Ascending aorta (tissue), 2 donors: ENCODE measurements around the gene RYR1. TPM values are rescaled to one million over a fixed set of nuclear protein-coding genes. Genes with fewer than 3 reads are reported as not detected.

Source experiments
- DNase-seq, 2 donors: peaks; one replicate each; pipeline ENCODE4 v3.0.0-alpha.2; 2019; ENCODE audit warnings: low spot score in 2 of 2
- H3K27ac ChIP-seq, 2 donors: fragments of 200-600 bp; sonication (generic); one replicate each; pipeline ENCODE4 v1.5.1; 2016 to 2017; ENCODE audit warnings: mild to moderate bottlenecking in 1 of 2
- H3K27me3 ChIP-seq: fragments of 200-600 bp; sonication (generic); one replicate; pipeline ENCODE4 v1.5.1; 2017
- H3K36me3 ChIP-seq, 2 donors: fragments of 200-600 bp; sonication (generic); one replicate each; pipeline ENCODE4 v1.5.1; 2016
- H3K4me1 ChIP-seq, 2 donors: fragments of 200-600 bp; sonication (generic); one replicate each; pipeline ENCODE4 v1.5.1; 2016 to 2017; ENCODE audit warnings: mild to moderate bottlenecking in 1 of 2
- H3K4me3 ChIP-seq, 2 donors: fragments of 200-600 bp; sonication (generic); one replicate each; pipeline ENCODE4 v1.5.1; 2016 to 2017; ENCODE audit warnings: mild to moderate bottlenecking in 1 of 2
- H3K9me3 ChIP-seq, 2 donors: fragments of 200-600 bp; sonication (generic); one replicate each; pipeline ENCODE4 v1.5.1; 2016
- intact Hi-C: fragments of 100-400 bp; cut with DNase I; formaldehyde crosslinking; loops from one replicate; pipeline ENCODE4 v1.15.1; 2023
- total RNA-seq: library from RNA; depleted of rRNA; stranded (reverse); fragments of >200 nt; gene quantifications from one replicate; pipeline ENCODE4 v1.1.0, GENCODE V29; 2016
- TF ChIP-seq, protein P1 (sequence below), 3 experiments: fragments of 200-600 bp in 2 of 3; fragments of 450-650 bp in 1 of 3; sonication (generic) in 2 of 3; IDR thresholded peaks; one replicate each; pipeline ENCODE4 v1.5.1; 2016 to 2019; ENCODE audit warnings: antibody characterized with exemption in 3 of 3, mild to moderate bottlenecking in 1 of 3, moderate library complexity in 1 of 3

Gene RYR1
- total RNA-seq, 1 donor from 2014 or later, result 1.5 TPM

DNA sequence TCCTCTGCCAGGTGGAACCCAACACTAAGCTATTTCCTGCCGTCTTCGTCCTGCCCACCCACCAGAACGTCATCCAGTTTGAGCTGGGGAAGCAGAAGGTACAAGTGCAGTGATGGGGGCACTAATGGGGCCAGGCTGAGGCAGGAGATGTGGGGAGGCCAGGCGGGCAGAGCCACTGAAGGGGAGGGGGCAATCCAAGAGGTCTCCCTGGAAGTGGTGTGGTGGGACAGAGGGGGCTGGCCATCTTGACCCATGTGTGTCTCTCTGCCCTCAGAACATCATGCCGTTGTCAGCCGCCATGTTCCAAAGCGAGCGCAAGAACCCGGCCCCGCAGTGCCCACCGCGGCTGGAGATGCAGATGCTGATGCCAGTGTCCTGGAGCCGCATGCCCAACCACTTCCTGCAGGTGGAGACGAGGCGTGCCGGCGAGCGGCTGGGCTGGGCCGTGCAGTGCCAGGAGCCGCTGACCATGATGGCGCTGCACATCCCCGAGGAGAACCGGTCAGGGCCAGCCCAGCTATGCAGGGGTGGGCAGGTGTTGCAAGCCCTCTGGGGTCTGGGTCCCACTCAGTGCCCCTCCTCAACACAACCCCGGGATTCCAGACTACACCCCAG lies 49.6 kb downstream of the RYR1 start:
- Histone ChIP-seq H3K36me3 (no peaks in the 10 kb centered on the region), H3K9me3 (no peaks in the 10 kb centered on the region), H3K4me1 (no peaks in the 10 kb centered on the region), H3K27me3 (no peaks in the 10 kb centered on the region), H3K4me3 (no peak overlapping the region), H3K27ac (no peak overlapping the region)
- DNase-seq, result no peak
- intact Hi-C loops, result no loop called here
- TF ChIP-seq, protein P1, sequence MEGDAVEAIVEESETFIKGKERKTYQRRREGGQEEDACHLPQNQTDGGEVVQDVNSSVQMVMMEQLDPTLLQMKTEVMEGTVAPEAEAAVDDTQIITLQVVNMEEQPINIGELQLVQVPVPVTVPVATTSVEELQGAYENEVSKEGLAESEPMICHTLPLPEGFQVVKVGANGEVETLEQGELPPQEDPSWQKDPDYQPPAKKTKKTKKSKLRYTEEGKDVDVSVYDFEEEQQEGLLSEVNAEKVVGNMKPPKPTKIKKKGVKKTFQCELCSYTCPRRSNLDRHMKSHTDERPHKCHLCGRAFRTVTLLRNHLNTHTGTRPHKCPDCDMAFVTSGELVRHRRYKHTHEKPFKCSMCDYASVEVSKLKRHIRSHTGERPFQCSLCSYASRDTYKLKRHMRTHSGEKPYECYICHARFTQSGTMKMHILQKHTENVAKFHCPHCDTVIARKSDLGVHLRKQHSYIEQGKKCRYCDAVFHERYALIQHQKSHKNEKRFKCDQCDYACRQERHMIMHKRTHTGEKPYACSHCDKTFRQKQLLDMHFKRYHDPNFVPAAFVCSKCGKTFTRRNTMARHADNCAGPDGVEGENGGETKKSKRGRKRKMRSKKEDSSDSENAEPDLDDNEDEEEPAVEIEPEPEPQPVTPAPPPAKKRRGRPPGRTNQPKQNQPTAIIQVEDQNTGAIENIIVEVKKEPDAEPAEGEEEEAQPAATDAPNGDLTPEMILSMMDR (IDR thresholded peaks at IDR 0.05), result no peak

DNA sequence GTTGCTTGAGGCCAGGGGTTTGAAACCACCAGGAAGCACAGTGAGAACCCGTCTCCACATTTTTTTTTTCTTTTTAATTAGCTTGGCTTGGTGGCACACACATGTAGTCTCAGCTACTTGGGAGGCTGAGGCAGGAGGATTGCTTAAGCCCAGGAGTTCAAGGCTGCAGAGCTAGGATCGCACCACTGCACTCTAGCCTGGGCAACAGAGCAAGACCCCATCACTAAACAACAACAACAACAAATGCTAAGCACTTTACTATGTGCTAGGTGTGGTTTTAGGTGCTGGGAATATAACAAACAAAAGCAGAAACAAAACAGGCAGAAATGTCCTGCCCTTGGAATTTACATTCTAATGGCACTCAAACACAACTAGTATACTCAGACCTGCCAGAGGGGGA lies 51.3 kb downstream of the RYR1 start:
- Histone ChIP-seq H3K4me3 (no peak overlapping the region), H3K4me1 (no peaks in the 10 kb centered on the region), H3K27ac (no peak overlapping the region), H3K27me3 (no peaks in the 10 kb centered on the region), H3K9me3 (no peaks in the 10 kb centered on the region), H3K36me3 (no peaks in the 10 kb centered on the region)
- TF ChIP-seq, protein P1 (IDR thresholded peaks at IDR 0.05), result no peak
- DNase-seq, result no peak
- intact Hi-C loops, result no loop called here

DNA sequence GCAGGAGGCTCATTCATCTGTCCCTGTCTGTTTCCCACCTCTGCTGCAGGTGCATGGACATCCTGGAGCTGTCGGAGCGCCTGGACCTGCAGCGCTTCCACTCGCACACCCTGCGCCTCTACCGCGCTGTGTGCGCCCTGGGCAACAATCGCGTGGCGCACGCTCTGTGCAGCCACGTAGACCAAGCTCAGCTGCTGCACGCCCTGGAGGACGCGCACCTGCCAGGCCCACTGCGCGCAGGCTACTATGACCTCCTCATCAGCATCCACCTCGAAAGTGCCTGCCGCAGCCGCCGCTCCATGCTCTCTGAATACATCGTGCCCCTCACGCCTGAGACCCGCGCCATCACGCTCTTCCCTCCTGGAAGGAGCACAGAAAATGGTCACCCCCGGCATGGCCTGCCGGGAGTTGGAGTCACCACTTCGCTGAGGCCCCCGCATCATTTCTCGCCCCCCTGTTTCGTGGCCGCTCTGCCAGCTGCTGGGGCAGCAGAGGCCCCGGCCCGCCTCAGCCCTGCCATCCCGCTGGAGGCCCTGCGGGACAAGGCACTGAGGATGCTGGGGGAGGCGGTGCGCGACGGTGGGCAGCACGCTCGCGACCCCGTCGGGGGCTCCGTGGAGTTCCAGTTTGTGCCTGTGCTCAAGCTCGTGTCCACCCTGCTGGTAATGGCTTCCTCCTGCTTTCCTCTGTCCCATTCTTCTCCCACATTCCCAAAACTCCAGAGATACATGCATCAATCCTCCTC lies 52.2 kb downstream of the RYR1 start:
- H3K4me1 ChIP-seq, result no peaks in the 10 kb centered on the region
- DNase-seq, result no peak
- TF ChIP-seq, protein P1 (IDR thresholded peaks at IDR 0.05), result no peak
- intact Hi-C loops, result no loop called here
- H3K4me3 ChIP-seq, result no peak overlapping the region
- H3K36me3 ChIP-seq, result no peaks in the 10 kb centered on the region
- H3K27ac ChIP-seq, result no peak overlapping the region
- H3K27me3 ChIP-seq, result no peaks in the 10 kb centered on the region
- no peaks in the 10 kb centered on the region for H3K9me3 ChIP-seq

DNA sequence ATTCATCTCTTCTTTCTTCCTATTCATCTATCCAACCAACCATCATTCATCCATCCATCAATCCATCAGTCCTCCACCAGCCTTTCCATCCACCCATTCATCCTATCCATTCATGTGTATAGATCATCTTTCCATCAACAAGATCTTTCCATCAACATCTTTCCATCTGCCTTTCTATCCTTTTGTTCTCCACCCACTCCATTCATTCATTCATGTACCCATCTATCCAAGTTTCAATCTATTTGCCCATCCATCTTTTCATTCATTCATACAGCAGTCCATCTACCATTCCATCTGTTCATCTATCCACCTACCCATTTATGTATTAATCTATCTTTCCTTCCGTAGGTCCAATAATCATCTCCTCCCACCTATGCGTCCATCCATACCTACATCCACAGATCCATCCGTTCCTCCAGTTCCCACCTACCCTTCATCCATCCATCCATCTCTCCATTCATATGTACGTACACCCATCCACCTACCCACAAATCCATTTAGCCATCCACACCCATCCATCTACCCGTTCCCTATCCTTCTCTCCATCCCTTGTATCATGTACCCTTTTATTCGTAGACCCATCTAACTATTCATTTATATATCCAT lies 53.3 kb downstream of the RYR1 start:
- TF ChIP-seq, protein P1 (IDR thresholded peaks at IDR 0.05), result no peak
- intact Hi-C loops, result no loop called here
- no peak overlapping the region for H3K27ac ChIP-seq

DNA sequence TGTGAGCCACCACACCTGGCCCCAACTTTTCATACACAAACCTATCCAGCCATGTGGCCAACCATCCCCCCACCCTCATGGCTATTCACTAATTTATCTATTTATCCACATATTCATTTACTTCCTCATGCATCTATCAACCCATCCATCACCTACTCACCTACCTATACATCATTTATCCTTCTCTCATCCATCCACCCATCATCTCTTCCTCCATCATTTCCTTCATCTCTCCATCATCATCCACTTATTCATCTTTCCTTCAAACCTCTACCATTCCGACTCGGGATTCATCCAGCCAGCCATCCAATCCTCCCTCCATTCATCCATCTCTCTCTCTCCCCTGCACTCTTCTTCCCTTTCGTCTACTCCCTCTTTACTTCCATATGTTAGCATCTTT lies 54.6 kb downstream of the RYR1 start:
- TF ChIP-seq, protein P1 (IDR thresholded peaks at IDR 0.05), result no peak
- intact Hi-C loops, result no loop called here
- Histone ChIP-seq H3K36me3 (no peaks in the 10 kb centered on the region), H3K9me3 (peaks cover 4 to 8% of the 10 kb centered on the region in 2 donors), H3K4me1 (no peaks in the 10 kb centered on the region), H3K27ac (no peak overlapping the region), H3K27me3 (no peaks in the 10 kb centered on the region), H3K4me3 (no peak overlapping the region)
- DNase-seq, result no peak

More for the DNA sequence above, 53.3 kb downstream of the RYR1 start:
- no peak for DNase-seq
- H3K36me3 ChIP-seq, result no peaks in the 10 kb centered on the region
- no peaks in the 10 kb centered on the region for H3K4me1 ChIP-seq
- H3K9me3 ChIP-seq, result peaks cover 4 to 8% of the 10 kb centered on the region in 2 donors
- no peak overlapping the region for H3K4me3 ChIP-seq
- H3K27me3 ChIP-seq, result no peaks in the 10 kb centered on the region
